Upper lobe of left lung (tissue), 4 donors: ENCODE measurements around the gene KLF13.

ENCODE experiments used
- CTCF ChIP-seq, 6 experiments: fragments of 450-650 bp in 4 of 6; fragments of 200-600 bp in 2 of 6; sonication (generic) in 2 of 6; IDR thresholded peaks; one replicate each; pipeline ENCODE4 v1.5.1; 2016 to 2019; ENCODE audit warnings: antibody characterized with exemption in 6 of 6
- EP300 ChIP-seq, 4 donors: sonication (generic); formaldehyde crosslinking; IDR thresholded peaks; one replicate each; pipeline ENCODE4 v1.5.1; 2017; ENCODE audit warnings: antibody characterized with exemption in 4 of 4, control low read depth in 2 of 4
- POLR2A ChIP-seq, 4 donors: fragments of 450-650 bp; IDR thresholded peaks; one replicate each; pipeline ENCODE4 v1.5.1; 2016 to 2017; ENCODE audit warnings: antibody characterized with exemption in 4 of 4, mild to moderate bottlenecking in 2 of 4
- POLR2AphosphoS5 ChIP-seq, 2 donors: sonication (generic); formaldehyde crosslinking; IDR thresholded peaks; one replicate each; pipeline ENCODE4 v1.5.1; 2017; ENCODE audit warnings: antibody characterized with exemption in 2 of 2

- TF ChIP-seq CTCF (IDR thresholded peaks at IDR 0.05) (no peak), POLR2AphosphoS5 (IDR thresholded peaks at IDR 0.05) (no peak), POLR2A (IDR thresholded peaks at IDR 0.05) (no peak), EP300 (IDR thresholded peaks at IDR 0.05) (no peak)
Measured at GRCh38 chr15:31313223-31313622, 13.4 kb upstream of the KLF13 start.
